ENCODE measurements around the gene SFSWAP.

The SFSWAP gene

DNA sequence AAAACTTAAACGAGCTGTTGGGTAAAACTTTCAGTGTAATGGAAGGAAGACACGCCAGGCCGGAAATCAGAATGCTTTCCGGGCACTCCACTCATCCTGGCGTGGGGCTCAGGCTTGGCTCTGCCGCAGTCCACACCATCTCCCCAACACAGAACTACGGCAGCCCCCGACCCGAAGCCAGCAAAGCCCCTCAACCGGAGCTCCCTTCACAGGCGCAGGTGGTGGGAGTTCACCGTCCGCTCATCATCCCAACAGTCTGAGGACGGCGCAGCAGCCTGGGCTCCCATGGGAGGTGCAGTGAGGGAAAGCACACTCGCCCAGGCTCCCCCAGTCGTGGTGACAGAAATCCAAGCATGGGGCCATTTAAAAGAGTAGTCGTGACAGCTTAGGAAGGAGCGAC lies 106.4 kb downstream of the SFSWAP start:
- no peak for DNase-seq (ENCODE audit: low read depth)

DNA sequence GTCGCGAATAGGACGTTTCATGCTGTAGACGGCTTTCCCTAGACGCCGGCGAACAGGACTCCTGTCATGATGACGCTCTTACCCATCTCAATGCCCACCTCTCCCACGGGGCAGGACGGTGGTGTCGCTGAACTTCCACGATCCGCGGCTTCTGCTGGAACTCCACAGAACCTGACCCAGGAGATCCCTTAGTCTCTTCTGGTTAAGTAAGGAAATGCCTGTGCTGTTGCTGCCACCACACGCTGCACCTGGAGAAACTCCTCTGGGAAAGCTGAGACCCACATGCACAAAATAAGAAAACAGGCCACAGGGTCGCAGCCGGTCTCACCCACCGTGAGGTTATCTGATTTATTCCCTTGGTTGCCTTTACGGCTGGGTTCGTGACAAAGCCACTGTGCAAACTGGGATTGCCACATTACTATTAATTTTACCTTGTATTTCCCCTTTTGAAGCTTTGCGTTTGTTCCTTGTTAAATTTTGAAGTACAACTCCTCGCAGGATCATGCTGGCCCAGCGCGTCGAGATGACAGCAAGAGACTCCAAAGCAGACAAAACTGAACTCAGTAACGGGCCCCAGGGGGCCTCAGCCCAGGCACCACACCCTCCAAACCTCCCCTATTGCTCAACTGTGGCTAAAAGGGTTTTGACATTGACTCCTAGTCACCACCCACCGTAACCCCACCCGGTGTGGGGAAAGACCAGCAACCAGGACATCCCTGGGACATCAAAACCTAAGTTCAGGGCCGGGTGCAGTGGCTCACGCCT lies 108.1 kb downstream of the SFSWAP start:
- no peak for DNase-seq (ENCODE audit: low read depth)

GRCh38 chr12:131824450-131824849 lies 113.6 kb downstream of the SFSWAP start:
- no peak for DNase-seq (ENCODE audit: low read depth)

DNA sequence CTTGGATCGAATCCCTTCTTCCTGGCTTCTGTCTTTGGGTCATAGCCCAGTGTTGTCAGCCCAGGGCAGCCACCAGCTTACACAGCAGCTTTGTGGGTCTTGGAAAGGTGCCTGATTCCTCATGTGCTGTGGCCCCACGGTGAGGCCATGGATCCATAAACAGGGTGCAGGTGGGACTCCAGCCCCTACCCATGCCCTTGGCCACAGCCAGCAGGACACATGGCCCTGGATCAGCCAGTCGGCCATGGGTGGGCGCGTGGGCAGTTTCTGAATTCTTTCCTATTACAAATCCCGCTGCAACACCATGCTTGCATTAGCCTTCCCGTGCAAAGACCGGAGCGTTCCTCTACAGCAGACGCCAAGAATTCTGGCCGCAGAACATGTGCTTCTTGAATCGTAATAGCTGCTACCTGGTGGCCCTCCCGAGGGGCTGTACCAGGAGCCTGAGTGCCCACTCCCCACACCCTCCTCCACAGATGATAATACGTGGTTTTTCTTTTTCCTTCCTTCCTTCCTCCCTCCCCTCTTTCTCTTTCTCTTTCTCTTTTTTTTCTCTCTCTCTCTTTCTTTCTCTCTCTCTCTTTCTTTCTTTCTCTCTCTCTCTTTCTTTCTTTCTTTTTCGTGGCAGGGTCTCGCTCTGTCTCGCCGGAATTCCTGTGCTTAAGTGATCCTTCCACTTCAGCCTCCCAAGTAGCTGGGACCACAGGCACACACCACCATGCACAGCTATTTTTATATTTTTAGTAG lies 114.4 kb downstream of the SFSWAP start:
- peak; percentile 67 for DNase-seq (ENCODE audit: low read depth)

GRCh38 chr12:131826097-131826928 lies 115.4 kb downstream of the SFSWAP start:
- no peak for DNase-seq (ENCODE audit: low read depth)

DNA sequence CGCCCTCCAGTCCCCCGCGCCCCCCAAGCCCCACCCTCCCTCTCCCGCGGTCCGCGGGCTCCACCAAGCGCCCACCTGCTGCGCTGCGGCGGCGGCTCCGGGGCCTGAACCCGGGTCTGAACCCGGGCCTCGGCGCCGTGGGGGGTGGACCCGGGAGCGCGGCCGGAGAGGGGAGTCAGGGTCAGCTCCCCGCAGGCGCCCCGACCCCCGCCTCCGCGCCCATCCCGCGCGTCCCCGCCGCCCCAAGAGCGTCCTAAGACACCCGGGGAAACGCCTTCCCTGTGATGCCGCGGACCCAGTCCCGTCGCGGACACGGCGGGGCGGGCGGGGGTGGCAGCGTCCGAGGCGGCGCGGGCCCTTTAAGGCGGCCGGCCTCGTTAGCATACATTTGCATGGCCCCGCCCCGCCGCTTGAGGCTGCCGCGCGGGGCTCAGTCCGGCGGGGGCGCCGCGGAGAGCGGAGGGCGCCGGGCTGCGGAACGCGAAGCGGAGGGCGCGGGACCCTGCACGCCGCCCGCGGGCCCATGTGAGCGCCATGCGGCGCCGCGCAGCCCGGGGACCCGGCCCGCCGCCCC lies 117.2 kb downstream of the SFSWAP start, which contains the start of gene MMP17:
Gene MMP17, plus strand, starts transcription at position 433 of the 574 bp plus-strand sequence. Its CDS starts 102 bp downstream, at position 535.
- peak; percentile 80 for DNase-seq (ENCODE audit: low read depth)

DNA sequence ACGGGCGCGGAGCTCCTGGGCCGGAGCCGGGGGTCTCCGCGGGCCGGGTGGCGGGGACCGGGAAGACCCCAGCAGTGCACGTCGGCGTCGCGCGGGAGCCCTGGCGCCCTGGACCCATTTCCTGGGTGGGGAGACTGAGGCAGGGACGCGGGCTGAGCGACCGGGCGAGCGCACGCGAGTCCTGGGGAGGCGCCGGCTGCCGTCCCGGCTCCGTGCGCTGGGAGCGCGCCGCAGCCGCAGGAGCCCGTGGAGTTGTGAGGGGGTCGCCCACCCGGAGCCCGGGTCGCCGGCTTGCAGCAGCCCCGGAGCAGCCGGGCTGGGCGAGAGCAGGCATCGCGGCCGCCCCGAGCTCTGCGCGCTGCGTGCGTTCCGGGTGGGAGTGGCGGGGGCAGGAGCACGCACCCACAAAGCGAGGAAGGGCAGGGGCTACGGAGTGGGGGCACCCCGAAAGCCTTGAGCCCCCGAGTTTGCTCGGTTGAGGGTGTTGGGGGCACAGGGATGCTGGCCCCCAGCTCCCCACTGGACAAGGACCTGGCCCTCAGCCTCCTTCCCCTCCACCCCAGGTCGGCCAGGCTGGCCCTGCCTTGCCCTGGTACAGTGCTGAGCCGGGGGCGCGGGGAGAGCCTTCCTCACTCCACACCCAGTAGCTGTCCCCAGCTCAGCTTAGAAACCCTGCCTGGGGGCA lies 117.9 kb downstream of the SFSWAP start:
- no peak for DNase-seq (ENCODE audit: low read depth)

- DNase-seq (ENCODE audit: low read depth), result peak; percentile 44
These were observed 118.5 kb downstream of the SFSWAP start for GRCh38 chr12:131829356-131829747.

DNA sequence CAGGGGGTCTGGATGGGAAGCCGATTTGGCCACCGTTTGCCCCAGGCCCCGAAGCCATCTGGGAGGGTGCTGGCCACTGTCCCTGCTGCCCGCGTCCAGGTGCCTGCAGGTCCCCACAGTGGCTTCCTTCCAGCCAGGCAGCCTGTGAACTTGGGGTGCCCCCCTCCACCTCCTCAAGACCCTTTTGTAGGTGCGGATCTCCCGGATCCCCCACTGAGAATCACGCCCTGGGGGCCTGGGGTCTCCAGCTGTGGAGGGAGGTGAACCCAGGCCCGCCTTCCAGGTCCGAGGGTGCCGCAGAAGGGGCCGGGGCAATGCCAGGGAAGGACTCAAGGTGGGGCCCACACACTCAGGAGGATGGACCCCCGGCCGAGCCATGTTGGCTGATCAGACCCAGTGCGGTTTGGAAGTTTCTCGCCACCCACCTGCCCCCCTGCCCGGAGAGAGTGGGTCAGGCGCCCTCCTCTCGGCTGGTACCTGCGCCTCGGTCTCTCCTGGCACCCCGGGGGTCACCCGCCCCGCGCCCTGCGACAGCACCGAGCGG lies 119.0 kb downstream of the SFSWAP start:
- peak; percentile 10 for DNase-seq (ENCODE audit: low read depth)

GRCh38 chr12:131830335-131830913 lies 119.5 kb downstream of the SFSWAP start:
- DNase-seq (ENCODE audit: low read depth), result peak; percentile 91

DNA sequence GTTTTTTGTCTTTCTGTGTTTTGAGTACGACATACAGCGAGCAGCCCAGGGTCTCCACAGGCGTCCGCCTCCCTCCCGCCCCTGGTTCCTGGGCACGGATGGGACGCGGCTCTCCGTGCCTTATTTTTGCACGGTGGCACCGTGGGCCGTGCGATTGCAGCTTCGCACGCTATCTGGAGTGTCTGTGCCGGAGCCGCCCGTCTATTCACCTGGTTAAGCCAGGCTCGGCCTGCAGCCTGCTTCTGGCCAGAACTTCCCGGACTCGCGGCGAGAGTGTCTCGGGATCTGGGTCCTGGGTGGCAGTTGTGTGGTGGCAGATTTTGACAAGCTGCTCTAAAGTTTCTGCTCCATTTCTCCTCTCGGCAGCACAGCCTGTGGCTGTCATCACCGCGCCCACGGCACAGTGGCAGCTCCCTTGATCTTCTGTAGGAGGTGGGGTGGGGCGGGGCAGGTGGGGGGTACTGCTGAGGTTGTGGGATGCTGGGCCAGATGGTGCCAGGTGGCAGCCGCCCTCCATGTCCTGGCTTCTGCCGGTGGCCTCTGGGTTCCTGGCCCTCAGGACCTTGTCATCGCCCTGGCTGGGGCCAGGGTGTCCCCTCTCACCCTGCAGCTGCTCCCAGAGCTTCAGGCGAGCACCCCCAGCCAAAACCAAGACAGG lies 120.2 kb downstream of the SFSWAP start:
- DNase-seq (ENCODE audit: low read depth), result peak; percentile 52

GRCh38 chr12:131831635-131832041 lies 120.7 kb downstream of the SFSWAP start:
- peak; percentile 94 for DNase-seq (ENCODE audit: low read depth)

GRCh38 chr12:131832321-131833231 lies 121.7 kb downstream of the SFSWAP start:
- peak; percentile 84 for DNase-seq (ENCODE audit: low read depth)

DNA sequence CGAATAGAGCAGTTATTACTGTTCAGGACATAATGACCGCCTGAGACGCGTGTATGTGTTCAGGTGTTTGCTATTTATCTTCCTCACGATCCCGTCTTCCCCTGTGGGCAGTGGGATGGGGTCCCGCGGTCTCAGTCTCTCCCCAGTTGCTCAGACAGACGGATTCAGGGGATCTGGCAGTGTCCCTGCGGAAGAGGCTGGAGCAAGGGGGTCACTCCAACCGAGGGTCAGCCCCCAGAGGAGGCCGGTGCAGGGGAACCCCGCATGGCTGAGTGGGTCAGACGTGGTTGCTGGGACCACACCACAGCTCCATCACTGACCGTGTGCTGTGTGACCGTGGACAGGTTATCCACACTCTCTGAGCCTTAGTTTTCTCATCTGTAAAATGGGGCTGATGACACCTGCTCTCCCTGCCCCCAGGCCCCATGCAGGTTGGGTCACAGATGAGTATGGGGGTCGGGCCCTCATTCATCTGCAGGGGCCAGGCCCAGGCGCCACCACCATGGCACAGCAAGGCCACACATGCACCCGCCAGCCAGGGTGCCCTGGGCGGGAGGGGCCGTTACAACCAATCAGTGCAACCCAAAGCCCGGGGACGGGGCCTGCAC lies 122.5 kb downstream of the SFSWAP start:
- no peak for DNase-seq (ENCODE audit: low read depth)

- no peak for DNase-seq (ENCODE audit: low read depth)
These were observed 123.2 kb downstream of the SFSWAP start for GRCh38 chr12:131833896-131834641.

DNA sequence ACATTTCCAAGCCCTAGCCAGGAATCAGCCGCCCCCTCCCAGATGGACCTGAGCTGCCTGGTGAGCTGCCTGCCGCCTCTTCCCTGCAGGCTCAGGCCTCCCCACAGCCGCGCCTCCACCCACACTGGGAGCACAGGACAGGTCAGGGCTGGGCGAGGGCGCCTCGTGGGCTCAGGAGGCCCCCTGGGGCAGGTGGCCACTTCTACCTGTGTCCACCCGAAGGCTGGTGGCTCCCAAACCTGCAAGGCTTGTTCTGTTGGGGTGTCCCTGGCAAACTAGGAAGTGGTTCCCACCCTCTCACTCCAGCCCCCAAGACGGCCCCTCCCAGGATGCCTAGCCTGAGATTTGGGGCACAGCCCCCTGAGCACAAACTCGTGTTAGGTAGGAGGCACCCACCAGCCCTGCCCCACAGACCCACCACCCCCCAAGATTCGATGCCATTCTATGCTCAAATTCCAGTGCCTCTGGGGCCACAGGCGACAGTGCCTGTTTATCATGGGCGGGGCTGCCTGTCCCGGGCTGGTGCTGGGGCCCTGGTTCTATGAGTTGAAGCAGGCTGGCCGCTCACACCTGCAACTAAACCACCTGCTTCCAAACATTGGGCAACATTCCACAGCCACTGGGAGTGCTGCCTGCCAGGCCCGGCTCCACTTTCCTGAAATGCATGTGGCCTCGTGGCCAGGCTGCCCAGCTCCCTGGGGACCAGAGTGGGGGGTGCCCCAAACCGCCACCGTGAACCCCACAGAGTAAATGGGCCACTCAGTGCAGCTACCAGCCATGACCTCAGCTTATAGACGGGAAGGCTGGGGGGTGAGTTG lies 124.1 kb downstream of the SFSWAP start:
- no peak for DNase-seq (ENCODE audit: low read depth)

- no peak for DNase-seq (ENCODE audit: low read depth)
These were observed 124.8 kb downstream of the SFSWAP start for GRCh38 chr12:131835616-131836171.
